Measurements from ENCODE around the gene ISOC1. TPM values are rescaled to one million over a fixed set of nuclear protein-coding genes. Genes with fewer than 3 reads are reported as not detected.

Gene ISOC1
- total RNA-seq, 1 donor from 2014 or later: 26.6 TPM

- Mint-ChIP-seq H3K27me3 (ENCODE audit: low read depth) (no peaks in the 10 kb centered on the region), H3K4me3 (ENCODE audit: low read depth) (no peak overlapping the region), H3K9me3 (no peaks in the 10 kb centered on the region), H3K27ac (no peak overlapping the region), H3K36me3 (ENCODE audit: low read depth) (no peaks in the 10 kb centered on the region), H3K4me1 (ENCODE audit: low read depth) (no peaks in the 10 kb centered on the region)
- DNase-seq (ENCODE audit: low spot score): no peak
- intact Hi-C loops (cut with micrococcal nuclease): no loop called here
Observed at GRCh38 chr5:129074903-129075302, 19.6 kb upstream of the ISOC1 start.

GRCh38 chr5:129077433-129078075 is 17.0 kb upstream of the ISOC1 start:
- DNase-seq (ENCODE audit: low spot score): no peak
- H3K4me1 Mint-ChIP-seq (ENCODE audit: low read depth): no peaks in the 10 kb centered on the region
- no peaks in the 10 kb centered on the region for H3K9me3 Mint-ChIP-seq
- H3K27me3 Mint-ChIP-seq (ENCODE audit: low read depth): peaks cover 4% of the 10 kb centered on the region
- intact Hi-C loops (cut with micrococcal nuclease): no loop called here
- H3K4me3 Mint-ChIP-seq (ENCODE audit: low read depth): no peak overlapping the region
- H3K36me3 Mint-ChIP-seq (ENCODE audit: low read depth): no peaks in the 10 kb centered on the region
- H3K27ac Mint-ChIP-seq: no peak overlapping the region

- intact Hi-C loops (cut with micrococcal nuclease): no loop called here
Observed at GRCh38 chr5:129078247-129078646, 16.3 kb upstream of the ISOC1 start.

GRCh38 chr5:129078660-129079059 is 15.9 kb upstream of the ISOC1 start:
- Mint-ChIP-seq H3K27me3 (ENCODE audit: low read depth) (peaks cover 10% of the 10 kb centered on the region), H3K4me3 (ENCODE audit: low read depth) (no peak overlapping the region), H3K9me3 (no peaks in the 10 kb centered on the region), H3K36me3 (ENCODE audit: low read depth) (no peaks in the 10 kb centered on the region), H3K27ac (no peak overlapping the region), H3K4me1 (ENCODE audit: low read depth) (no peaks in the 10 kb centered on the region)
- DNase-seq (ENCODE audit: low spot score): no peak
- intact Hi-C loops (cut with micrococcal nuclease): no loop called here

More at GRCh38 chr5:129078247-129078646, 16.3 kb upstream of the ISOC1 start:
- Mint-ChIP-seq H3K4me1 (ENCODE audit: low read depth) (no peaks in the 10 kb centered on the region), H3K9me3 (no peaks in the 10 kb centered on the region), H3K27ac (no peak overlapping the region), H3K4me3 (ENCODE audit: low read depth) (no peak overlapping the region), H3K27me3 (ENCODE audit: low read depth) (peaks cover 7% of the 10 kb centered on the region), H3K36me3 (ENCODE audit: low read depth) (no peaks in the 10 kb centered on the region)
- no peak for DNase-seq (ENCODE audit: low spot score)

- Mint-ChIP-seq H3K36me3 (ENCODE audit: low read depth) (no peaks in the 10 kb centered on the region), H3K9me3 (no peaks in the 10 kb centered on the region), H3K4me1 (ENCODE audit: low read depth) (no peaks in the 10 kb centered on the region), H3K27me3 (ENCODE audit: low read depth) (peaks cover 10% of the 10 kb centered on the region), H3K4me3 (ENCODE audit: low read depth) (no peak overlapping the region), H3K27ac (no peak overlapping the region)
- no peak for DNase-seq (ENCODE audit: low spot score)
- intact Hi-C loops (cut with micrococcal nuclease): no loop called here
Observed at GRCh38 chr5:129079496-129079895, 15.1 kb upstream of the ISOC1 start.

- peaks cover 15% of the 10 kb centered on the region for H3K27me3 Mint-ChIP-seq (ENCODE audit: low read depth)
- no peak overlapping the region for H3K4me3 Mint-ChIP-seq (ENCODE audit: low read depth)
- intact Hi-C loops (cut with micrococcal nuclease): no loop called here
- no peak overlapping the region for H3K27ac Mint-ChIP-seq
- H3K4me1 Mint-ChIP-seq (ENCODE audit: low read depth): no peaks in the 10 kb centered on the region
- no peak for DNase-seq (ENCODE audit: low spot score)
- no peaks in the 10 kb centered on the region for H3K36me3 Mint-ChIP-seq (ENCODE audit: low read depth)
- no peaks in the 10 kb centered on the region for H3K9me3 Mint-ChIP-seq
Observed at GRCh38 chr5:129080766-129081165, 13.8 kb upstream of the ISOC1 start.

- Mint-ChIP-seq H3K27me3 (ENCODE audit: low read depth) (peaks cover 26% of the 10 kb centered on the region), H3K9me3 (no peaks in the 10 kb centered on the region), H3K27ac (no peak overlapping the region), H3K4me3 (ENCODE audit: low read depth) (no peak overlapping the region), H3K4me1 (ENCODE audit: low read depth) (no peaks in the 10 kb centered on the region), H3K36me3 (ENCODE audit: low read depth) (no peaks in the 10 kb centered on the region)
- DNase-seq (ENCODE audit: low spot score): no peak
- intact Hi-C loops (cut with micrococcal nuclease): no loop called here
Observed at GRCh38 chr5:129082225-129083136, 12.1 kb upstream of the ISOC1 start.

GRCh38 chr5:129094924-129095899 is 663 bp downstream of the ISOC1 start:
- DNase-seq (ENCODE audit: low spot score): peak; percentile 39
- peak overlapping the region; percentile 78 for H3K4me3 Mint-ChIP-seq (ENCODE audit: low read depth)
- peak overlapping the region; percentile 48 for H3K27ac Mint-ChIP-seq
- no peaks in the 10 kb centered on the region for H3K9me3 Mint-ChIP-seq
- peaks cover 20% of the 10 kb centered on the region for H3K27me3 Mint-ChIP-seq (ENCODE audit: low read depth)
- H3K4me1 Mint-ChIP-seq (ENCODE audit: low read depth): peaks cover 24% of the 10 kb centered on the region
- H3K36me3 Mint-ChIP-seq (ENCODE audit: low read depth): no peaks in the 10 kb centered on the region
- intact Hi-C loops (cut with micrococcal nuclease): loop anchor here (2.0 to 5.0 kb wide), 2 partner anchors 32 to 1008 kb away; no protein-coding TSS in a partner anchor

GRCh38 chr5:129096382-129096991 is 1.9 kb downstream of the ISOC1 start:
- intact Hi-C loops (cut with micrococcal nuclease): no loop called here
- peaks cover 24% of the 10 kb centered on the region for H3K4me1 Mint-ChIP-seq (ENCODE audit: low read depth)
- H3K27ac Mint-ChIP-seq: no peak overlapping the region
- no peak for DNase-seq (ENCODE audit: low spot score)
- peaks cover 13% of the 10 kb centered on the region for H3K27me3 Mint-ChIP-seq (ENCODE audit: low read depth)
- peak overlapping the region; percentile 47 for H3K4me3 Mint-ChIP-seq (ENCODE audit: low read depth)
- no peaks in the 10 kb centered on the region for H3K36me3 Mint-ChIP-seq (ENCODE audit: low read depth)
- no peaks in the 10 kb centered on the region for H3K9me3 Mint-ChIP-seq

GRCh38 chr5:129097498-129098296 is 3.1 kb downstream of the ISOC1 start:
- intact Hi-C loops (cut with micrococcal nuclease): no loop called here
- no peak overlapping the region for H3K27ac Mint-ChIP-seq

GRCh38 chr5:129098488-129099183 is 4.1 kb downstream of the ISOC1 start:
- intact Hi-C loops (cut with micrococcal nuclease): no loop called here
- Mint-ChIP-seq H3K27ac (no peak overlapping the region), H3K9me3 (no peaks in the 10 kb centered on the region), H3K4me3 (ENCODE audit: low read depth) (no peak overlapping the region), H3K27me3 (ENCODE audit: low read depth) (no peaks in the 10 kb centered on the region), H3K4me1 (ENCODE audit: low read depth) (peaks cover 24% of the 10 kb centered on the region), H3K36me3 (ENCODE audit: low read depth) (no peaks in the 10 kb centered on the region)
- no peak for DNase-seq (ENCODE audit: low spot score)

More at GRCh38 chr5:129097498-129098296, 3.1 kb downstream of the ISOC1 start:
- no peak for DNase-seq (ENCODE audit: low spot score)
- Mint-ChIP-seq H3K9me3 (no peaks in the 10 kb centered on the region), H3K36me3 (ENCODE audit: low read depth) (no peaks in the 10 kb centered on the region), H3K4me1 (ENCODE audit: low read depth) (peaks cover 24% of the 10 kb centered on the region), H3K4me3 (ENCODE audit: low read depth) (no peak overlapping the region), H3K27me3 (ENCODE audit: low read depth) (peaks cover 5% of the 10 kb centered on the region)

Measured in activated T-helper 2 cell treated with anti-CD3 and anti-CD28 coated beads, Interferon-gamma antibody, Interleukin-2, Interleukin-4, amounts not matched to agents 10 μg/mL and 5 μg/mL and 100 μg/mL, durations not matched to agents 14 hours and 24 hours and 36 hours (primary cell).